ENCODE results near the gene ARHGAP20.

ARHGAP20 gene

DNA sequence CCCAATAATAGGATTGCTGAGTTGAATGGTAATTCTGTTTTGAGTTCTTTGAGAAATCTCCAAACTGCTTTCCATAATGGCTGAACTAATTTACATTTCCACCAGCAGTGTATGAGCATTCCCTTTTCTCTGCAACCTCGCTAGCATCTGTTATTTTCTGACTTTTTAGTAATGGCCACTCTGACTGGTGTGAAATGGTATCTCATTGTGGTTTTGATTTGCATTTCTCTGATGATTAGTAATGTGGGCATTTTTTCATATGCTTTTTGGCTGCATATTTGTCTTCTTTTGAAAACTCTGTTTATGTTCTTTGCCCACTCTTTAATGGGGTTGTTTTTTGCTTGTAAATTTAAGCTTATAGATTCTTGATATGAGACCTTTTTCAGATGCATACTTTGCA is 185.1 kb downstream of the ARHGAP20 start:
- Mint-ChIP-seq H3K9me3 (peaks cover 31% of the 10 kb centered on the region), H3K27ac (no peak overlapping the region), H3K36me3 (ENCODE audit: low read depth) (peaks cover 6% of the 10 kb centered on the region), H3K27me3 (ENCODE audit: low read depth, poor library complexity) (peaks cover 8% of the 10 kb centered on the region), H3K4me3 (no peak overlapping the region), H3K4me1 (no peaks in the 10 kb centered on the region)
- no peak for TF ChIP-seq CTCF (IDR thresholded peaks at IDR 0.05)
- DNase-seq, result no peak

Data from nephron progenitor cell (in vitro differentiated cells).